HepG2 (cell line): ENCODE data around the gene CARMIL3. TPM values are rescaled to one million over a fixed set of nuclear protein-coding genes. Genes with fewer than 3 reads are reported as not detected.

ENCODE experiments used
- AGO2 ChIP-seq: fragments of 200-400 bp; formaldehyde crosslinking; optimal IDR thresholded peaks from 2 replicates; pipeline ENCODE3; 2017; ENCODE audit warnings: mild to moderate bottlenecking, low read depth, low read length, moderate library complexity
- CBX5 ChIP-seq: sonication (generic); formaldehyde crosslinking; IDR thresholded peaks from 2 replicates; pipeline ENCODE4 v1.4.0; 2020; ENCODE audit warnings: missing genetic modification reagents, borderline replicate concordance
- CC2D1A ChIP-seq: sonication (generic); formaldehyde crosslinking; IDR thresholded peaks from 2 replicates; pipeline ENCODE4 v1.8.1; 2023; ENCODE audit warnings: mild to moderate bottlenecking, missing genetic modification reagents
- ERF ChIP-seq: IDR thresholded peaks from 2 replicates; pipeline ENCODE4 v1.6.1; 2018; ENCODE audit warnings: missing biosample characterization, missing genetic modification reagents
- FOXC1 ChIP-seq: sonication (generic); formaldehyde crosslinking; IDR thresholded peaks from 2 replicates; pipeline ENCODE4 v1.8.0; 2022; ENCODE audit warnings: mild to moderate bottlenecking, missing genetic modification reagents, borderline replicate concordance
- GATA4 ChIP-seq: sonication (generic); IDR thresholded peaks from 2 replicates; pipeline ENCODE4 v1.6.1; 2016; ENCODE audit warnings: antibody characterized with exemption, low read depth, borderline replicate concordance
- GPBP1L1 ChIP-seq: sonication (generic); formaldehyde crosslinking; IDR thresholded peaks from 2 replicates; pipeline ENCODE4 v1.5.0; 2020; ENCODE audit warnings: mild to moderate bottlenecking, missing genetic modification reagents
- GTF3A ChIP-seq: sonication (generic); formaldehyde crosslinking; conservative IDR thresholded peaks from 2 replicates; pipeline ENCODE4 v1.4.0; 2020; ENCODE audit warnings: mild to moderate bottlenecking, missing genetic modification reagents
- KDM5A ChIP-seq: fragments of 200-600 bp; sonication (generic); IDR thresholded peaks from 2 replicates; pipeline ENCODE4 v1.7.0; 2018; ENCODE audit warnings: antibody characterized with exemption, mild to moderate bottlenecking, low read length, borderline replicate concordance
- MXI1 ChIP-seq: IDR thresholded peaks from 3 replicates; pipeline ENCODE4 v1.6.1; 2012; ENCODE audit warnings: low read depth, low read length, inconsistent platforms, borderline replicate concordance
- NFATC3 ChIP-seq: sonication (generic); formaldehyde crosslinking; IDR thresholded peaks from 2 replicates; pipeline ENCODE4 v1.5.1; 2020; ENCODE audit warnings: mild to moderate bottlenecking, missing genetic modification reagents
- PHB2 ChIP-seq: fragments of 450-650 bp; IDR thresholded peaks from 2 replicates; pipeline ENCODE4 v1.6.1; 2018; ENCODE audit not compliant: partially characterized antibody
- RCOR2 ChIP-seq: IDR thresholded peaks from 2 replicates; pipeline ENCODE4 v1.6.1; 2016; ENCODE audit warnings: missing biosample characterization, missing genetic modification reagents
- SNRNP70 ChIP-seq: fragments of 200-400 bp; formaldehyde crosslinking; IDR thresholded peaks from 2 replicates; pipeline ENCODE4 v1.6.1; 2017; ENCODE audit warnings: mild to moderate bottlenecking, low read depth, low read length, moderate library complexity
- SOX6 ChIP-seq, 2 experiments: fragments of 450-650 bp in 1 of 2; sonication (generic) in 1 of 2; formaldehyde crosslinking in 1 of 2; IDR thresholded peaks; 2 replicates each; pipeline versions ENCODE4 v1.4.0 to v1.6.1; 2017 to 2020; ENCODE audit warnings: antibody characterized with exemption in 1 of 2, mild to moderate bottlenecking in 1 of 2, missing genetic modification reagents in 1 of 2
- SRSF9 ChIP-seq: fragments of 200-400 bp; formaldehyde crosslinking; IDR thresholded peaks from 2 replicates; pipeline ENCODE4 v1.6.1; 2018; ENCODE audit warnings: borderline replicate concordance, mild to moderate bottlenecking, low read depth, low read length; ENCODE audit not compliant: insufficient read depth, poor library complexity, severe bottlenecking
- TGIF2 ChIP-seq: IDR thresholded peaks from 2 replicates; pipeline ENCODE4 v1.6.1; 2016; ENCODE audit warnings: control low read depth, missing compliant biosample characterization
- ZFP62 ChIP-seq: sonication (generic); formaldehyde crosslinking; IDR thresholded peaks from 2 replicates; pipeline ENCODE4 v1.4.0; 2020; ENCODE audit warnings: missing genetic modification reagents
- ZNF10 ChIP-seq: sonication (generic); formaldehyde crosslinking; IDR thresholded peaks from 2 replicates; pipeline ENCODE4 v1.4.0; 2020; ENCODE audit warnings: mild to moderate bottlenecking, low read depth, missing genetic modification reagents, borderline replicate concordance
- ZNF121 ChIP-seq: sonication (generic); formaldehyde crosslinking; IDR thresholded peaks from 2 replicates; pipeline ENCODE4 v1.5.0; 2020; ENCODE audit warnings: mild to moderate bottlenecking, missing genetic modification reagents
- ZNF256 ChIP-seq: sonication (generic); formaldehyde crosslinking; conservative IDR thresholded peaks from 2 replicates; pipeline ENCODE4 v1.4.0; 2020; ENCODE audit warnings: missing genetic modification reagents
- ZNF350 ChIP-seq: sonication (generic); formaldehyde crosslinking; IDR thresholded peaks from 2 replicates; pipeline ENCODE4 v1.4.0; 2020; ENCODE audit warnings: mild to moderate bottlenecking, low read depth, missing genetic modification reagents, borderline replicate concordance
- polyA plus RNA-seq, 8 experiments: library from polyadenylated mRNA; depleted of rRNA in 3 of 8; stranded (reverse) in 7 of 8; unstranded in 1 of 8; fragments of >200 nt; fragmentation: Illumina TruSeq in 4 of 8; extraction: Trizol in 4 of 8; gene quantifications; 2 replicates each; pipeline versions ENCODE4 v1.2.1 to v1.2.3, GENCODE V29; 2011 to 2016; ENCODE audit warnings: low read depth in 4 of 8, missing spikeins in 1 of 8, mixed read lengths in 1 of 8; ENCODE audit not compliant: insufficient read depth in 1 of 8
- total RNA-seq, 5 experiments: library from RNA; depleted of rRNA; stranded (reverse); fragments of >200 nt; fragmentation: Illumina TruSeq; extraction: Trizol; gene quantifications; 2 replicates each; pipeline ENCODE4 v1.2.3, GENCODE V29; 2016; ENCODE audit warnings: low read depth in 1 of 5
- TF ChIP-seq, protein P1 (sequence below): sonication (generic); IDR thresholded peaks from 2 replicates; pipeline ENCODE4 v1.6.1; 2016; ENCODE audit warnings: low read depth, borderline replicate concordance
- TF ChIP-seq, protein P2 (sequence below): IDR thresholded peaks from 2 replicates; pipeline ENCODE4 v1.6.1; 2016; ENCODE audit warnings: control low read depth
- TF ChIP-seq, protein P3 (sequence below): IDR thresholded peaks from 2 replicates; pipeline ENCODE4 v1.6.1; 2018; ENCODE audit warnings: missing genetic modification reagents, mild to moderate bottlenecking, missing compliant biosample characterization

CARMIL3 gene
- total and polyA plus RNA-seq, 2 of the 13 experiments (the other 11 are each of a cell fraction or from before 2014, with no cell fraction given), result 0.27 to 0.55 TPM

- TF ChIP-seq GPBP1L1 (CRISPR knock-in tag) (no peak), RCOR2 (CRISPR knock-in tag) (peak; percentile 24; the same call in 1 of the 2 replicates), SRSF9 (no peak), ERF (CRISPR knock-in tag) (peak; percentile 98), CBX5 (CRISPR knock-in tag) (peak; percentile 86), ZNF350 (peak; percentile 98), FOXC1 (no peak), CC2D1A (peak; percentile 96; the same call in 1 of the 2 replicates), NFATC3 (CRISPR knock-in tag) (peak; percentile 30; the same call in 1 of the 2 replicates), ZNF10 (CRISPR knock-in tag) (peak; percentile 98; the same call in 1 of the 2 replicates), ZNF121 (no peak), GATA4 (peak; percentile 97), GTF3A (CRISPR knock-in tag) (no peak), AGO2 (peak; percentile 100), PHB2 (no peak), ZFP62 (peak; percentile 93; the same call in 1 of the 2 replicates), KDM5A (peak; percentile 42; the same call in 1 of the 2 replicates), SOX6 (IDR thresholded peaks at IDR 0.05) (no peak), SOX6 (CRISPR knock-in tag; IDR thresholded peaks at IDR 0.05) (peak; percentile 76; the same call in 1 of the 2 replicates), MXI1 (peak; percentile 88; the same call in 2 of the 3 replicates), ZNF256 (CRISPR knock-in tag) (peak; percentile 93), SNRNP70 (no peak), TGIF2 (no peak; the same call in 1 of the 2 replicates)
- TF ChIP-seq, protein P1, sequence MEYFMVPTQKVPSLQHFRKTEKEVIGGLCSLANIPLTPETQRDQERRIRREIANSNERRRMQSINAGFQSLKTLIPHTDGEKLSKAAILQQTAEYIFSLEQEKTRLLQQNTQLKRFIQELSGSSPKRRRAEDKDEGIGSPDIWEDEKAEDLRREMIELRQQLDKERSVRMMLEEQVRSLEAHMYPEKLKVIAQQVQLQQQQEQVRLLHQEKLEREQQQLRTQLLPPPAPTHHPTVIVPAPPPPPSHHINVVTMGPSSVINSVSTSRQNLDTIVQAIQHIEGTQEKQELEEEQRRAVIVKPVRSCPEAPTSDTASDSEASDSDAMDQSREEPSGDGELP, result peak; percentile 86; the same call in 1 of the 2 replicates
- TF ChIP-seq, protein P2, sequence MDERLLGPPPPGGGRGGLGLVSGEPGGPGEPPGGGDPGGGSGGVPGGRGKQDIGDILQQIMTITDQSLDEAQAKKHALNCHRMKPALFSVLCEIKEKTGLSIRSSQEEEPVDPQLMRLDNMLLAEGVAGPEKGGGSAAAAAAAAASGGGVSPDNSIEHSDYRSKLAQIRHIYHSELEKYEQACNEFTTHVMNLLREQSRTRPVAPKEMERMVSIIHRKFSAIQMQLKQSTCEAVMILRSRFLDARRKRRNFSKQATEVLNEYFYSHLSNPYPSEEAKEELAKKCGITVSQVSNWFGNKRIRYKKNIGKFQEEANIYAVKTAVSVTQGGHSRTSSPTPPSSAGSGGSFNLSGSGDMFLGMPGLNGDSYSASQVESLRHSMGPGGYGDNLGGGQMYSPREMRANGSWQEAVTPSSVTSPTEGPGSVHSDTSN, result no peak
- TF ChIP-seq, protein P3, sequence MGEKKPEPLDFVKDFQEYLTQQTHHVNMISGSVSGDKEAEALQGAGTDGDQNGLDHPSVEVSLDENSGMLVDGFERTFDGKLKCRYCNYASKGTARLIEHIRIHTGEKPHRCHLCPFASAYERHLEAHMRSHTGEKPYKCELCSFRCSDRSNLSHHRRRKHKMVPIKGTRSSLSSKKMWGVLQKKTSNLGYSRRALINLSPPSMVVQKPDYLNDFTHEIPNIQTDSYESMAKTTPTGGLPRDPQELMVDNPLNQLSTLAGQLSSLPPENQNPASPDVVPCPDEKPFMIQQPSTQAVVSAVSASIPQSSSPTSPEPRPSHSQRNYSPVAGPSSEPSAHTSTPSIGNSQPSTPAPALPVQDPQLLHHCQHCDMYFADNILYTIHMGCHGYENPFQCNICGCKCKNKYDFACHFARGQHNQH (CRISPR knock-in tag), result peak; percentile 97
Observed at GRCh38 chr14:24093901-24094840, 42.4 kb downstream of the CARMIL3 start, which contains the start of gene PCK2 (continued).
